Measurements from ENCODE around the gene HEXA.

GRCh38 chr15:72361176-72361575, 14.6 kb downstream of the HEXA start:
- TF ChIP-seq, protein P1, sequence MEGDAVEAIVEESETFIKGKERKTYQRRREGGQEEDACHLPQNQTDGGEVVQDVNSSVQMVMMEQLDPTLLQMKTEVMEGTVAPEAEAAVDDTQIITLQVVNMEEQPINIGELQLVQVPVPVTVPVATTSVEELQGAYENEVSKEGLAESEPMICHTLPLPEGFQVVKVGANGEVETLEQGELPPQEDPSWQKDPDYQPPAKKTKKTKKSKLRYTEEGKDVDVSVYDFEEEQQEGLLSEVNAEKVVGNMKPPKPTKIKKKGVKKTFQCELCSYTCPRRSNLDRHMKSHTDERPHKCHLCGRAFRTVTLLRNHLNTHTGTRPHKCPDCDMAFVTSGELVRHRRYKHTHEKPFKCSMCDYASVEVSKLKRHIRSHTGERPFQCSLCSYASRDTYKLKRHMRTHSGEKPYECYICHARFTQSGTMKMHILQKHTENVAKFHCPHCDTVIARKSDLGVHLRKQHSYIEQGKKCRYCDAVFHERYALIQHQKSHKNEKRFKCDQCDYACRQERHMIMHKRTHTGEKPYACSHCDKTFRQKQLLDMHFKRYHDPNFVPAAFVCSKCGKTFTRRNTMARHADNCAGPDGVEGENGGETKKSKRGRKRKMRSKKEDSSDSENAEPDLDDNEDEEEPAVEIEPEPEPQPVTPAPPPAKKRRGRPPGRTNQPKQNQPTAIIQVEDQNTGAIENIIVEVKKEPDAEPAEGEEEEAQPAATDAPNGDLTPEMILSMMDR (IDR thresholded peaks at IDR 0.05) = no peak
- no peak for TF ChIP-seq SIN3A (IDR thresholded peaks at IDR 0.05; ENCODE audit: borderline replicate concordance, insufficient read depth, low read depth, low read length)
- TF ChIP-seq POLR2AphosphoS5 (IDR thresholded peaks at IDR 0.05; ENCODE audit: low read depth, low read length) = no peak
- TF ChIP-seq, protein P2, sequence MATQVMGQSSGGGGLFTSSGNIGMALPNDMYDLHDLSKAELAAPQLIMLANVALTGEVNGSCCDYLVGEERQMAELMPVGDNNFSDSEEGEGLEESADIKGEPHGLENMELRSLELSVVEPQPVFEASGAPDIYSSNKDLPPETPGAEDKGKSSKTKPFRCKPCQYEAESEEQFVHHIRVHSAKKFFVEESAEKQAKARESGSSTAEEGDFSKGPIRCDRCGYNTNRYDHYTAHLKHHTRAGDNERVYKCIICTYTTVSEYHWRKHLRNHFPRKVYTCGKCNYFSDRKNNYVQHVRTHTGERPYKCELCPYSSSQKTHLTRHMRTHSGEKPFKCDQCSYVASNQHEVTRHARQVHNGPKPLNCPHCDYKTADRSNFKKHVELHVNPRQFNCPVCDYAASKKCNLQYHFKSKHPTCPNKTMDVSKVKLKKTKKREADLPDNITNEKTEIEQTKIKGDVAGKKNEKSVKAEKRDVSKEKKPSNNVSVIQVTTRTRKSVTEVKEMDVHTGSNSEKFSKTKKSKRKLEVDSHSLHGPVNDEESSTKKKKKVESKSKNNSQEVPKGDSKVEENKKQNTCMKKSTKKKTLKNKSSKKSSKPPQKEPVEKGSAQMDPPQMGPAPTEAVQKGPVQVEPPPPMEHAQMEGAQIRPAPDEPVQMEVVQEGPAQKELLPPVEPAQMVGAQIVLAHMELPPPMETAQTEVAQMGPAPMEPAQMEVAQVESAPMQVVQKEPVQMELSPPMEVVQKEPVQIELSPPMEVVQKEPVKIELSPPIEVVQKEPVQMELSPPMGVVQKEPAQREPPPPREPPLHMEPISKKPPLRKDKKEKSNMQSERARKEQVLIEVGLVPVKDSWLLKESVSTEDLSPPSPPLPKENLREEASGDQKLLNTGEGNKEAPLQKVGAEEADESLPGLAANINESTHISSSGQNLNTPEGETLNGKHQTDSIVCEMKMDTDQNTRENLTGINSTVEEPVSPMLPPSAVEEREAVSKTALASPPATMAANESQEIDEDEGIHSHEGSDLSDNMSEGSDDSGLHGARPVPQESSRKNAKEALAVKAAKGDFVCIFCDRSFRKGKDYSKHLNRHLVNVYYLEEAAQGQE (IDR thresholded peaks at IDR 0.05; ENCODE audit: insufficient read depth in 1 of 2, low read depth in 2 of 2, low read length in 1 of 2) = no peak
- TF ChIP-seq TCF7L2 (IDR thresholded peaks at IDR 0.05; ENCODE audit: low read depth, low read length) = no peak

All from Panc1 (cell line).